HTR-8/SVneo (cell line): ENCODE results near the gene AP2B1.
"Not testable (repeated sequence)": the region's sequence is repeated elsewhere in the genome, so short reads cannot be mapped to it uniquely, and the experiment has no call there.

Source experiments
- DNase-seq: peaks from one replicate; pipeline ENCODE4 v3.0.0; 2011; ENCODE audit warnings: low spot score, mixed read lengths; ENCODE audit not compliant: insufficient read length
- FAIRE-seq: peaks from 2 replicates; lab custom pipeline; 2011; peaks lifted over from hg19 to GRCh38; lab: Jason Lieb, UNC

AP2B1 gene

DNA sequence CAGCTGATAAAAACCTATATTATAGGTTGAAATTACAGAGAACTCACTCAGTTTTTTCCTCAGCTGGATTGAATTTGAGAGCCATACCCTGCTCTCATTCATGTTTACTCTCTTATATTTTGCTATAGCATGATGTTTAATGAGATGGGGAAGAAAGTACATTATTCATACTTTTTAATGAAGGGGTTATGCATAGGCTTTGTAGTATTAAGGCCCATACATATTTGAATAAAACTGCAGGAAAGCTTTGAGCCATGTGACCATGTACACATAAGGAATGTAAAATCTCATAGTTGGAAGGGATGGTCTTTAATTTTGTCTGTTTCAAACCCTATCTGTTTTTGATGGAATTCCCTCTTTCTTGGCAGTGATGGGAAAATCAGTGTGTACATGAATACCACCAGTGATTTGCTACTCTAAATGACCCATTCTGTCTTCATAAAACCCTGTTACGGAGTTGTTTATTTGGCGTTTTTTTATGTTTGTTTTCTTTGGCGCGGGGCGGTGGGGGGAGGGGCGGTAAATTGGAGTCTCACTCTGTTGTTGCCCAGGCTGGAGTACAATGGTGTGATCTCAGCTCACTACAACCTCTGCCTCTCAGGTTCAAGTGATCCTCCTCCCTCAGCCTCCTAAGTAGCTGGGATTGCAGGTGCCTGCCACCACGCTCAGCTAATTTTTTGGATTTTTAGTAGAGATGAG is 105.5 kb downstream of the AP2B1 start:
- DNase-seq (no peak), FAIRE-seq (no peak)

DNA sequence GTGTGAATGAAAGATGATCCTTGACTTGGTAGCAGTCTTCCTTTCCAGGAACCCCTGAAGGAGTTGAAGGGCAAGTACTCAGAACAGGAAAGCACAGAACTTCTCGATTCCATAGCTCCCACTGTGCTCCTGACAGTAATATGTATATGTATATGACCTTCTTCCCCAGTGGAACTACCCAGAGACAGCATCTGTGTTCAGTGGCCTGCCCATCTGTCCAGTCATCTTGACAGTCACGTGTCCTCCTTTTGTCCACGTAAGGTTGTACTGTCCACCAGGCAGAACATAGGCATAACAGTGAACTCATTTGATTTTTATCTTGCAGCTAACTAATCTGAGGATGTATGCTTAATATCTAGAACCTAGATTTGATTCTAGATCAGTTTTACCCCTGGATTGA is 106.5 kb downstream of the AP2B1 start:
- FAIRE-seq, result no peak
- no peak for DNase-seq

DNA sequence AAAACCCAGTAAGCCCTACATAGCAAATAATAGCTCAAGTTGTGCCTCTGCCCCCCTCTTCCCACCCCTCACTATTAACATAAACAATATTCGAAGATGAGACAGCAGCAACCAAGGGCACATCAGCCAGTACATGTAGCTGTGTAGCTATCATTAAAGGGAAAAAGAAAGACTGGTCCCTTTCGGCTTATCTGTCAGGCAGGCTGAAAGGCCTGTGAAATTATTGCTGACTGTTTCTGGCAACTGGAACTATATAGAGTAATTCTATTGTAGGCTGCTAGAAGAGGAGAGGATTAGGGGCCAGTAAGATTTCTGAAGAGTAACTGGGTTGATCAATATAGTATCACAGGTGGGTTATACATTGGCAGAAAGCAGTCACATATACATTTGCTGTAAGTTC is 107.8 kb downstream of the AP2B1 start:
- no peak for FAIRE-seq

DNA sequence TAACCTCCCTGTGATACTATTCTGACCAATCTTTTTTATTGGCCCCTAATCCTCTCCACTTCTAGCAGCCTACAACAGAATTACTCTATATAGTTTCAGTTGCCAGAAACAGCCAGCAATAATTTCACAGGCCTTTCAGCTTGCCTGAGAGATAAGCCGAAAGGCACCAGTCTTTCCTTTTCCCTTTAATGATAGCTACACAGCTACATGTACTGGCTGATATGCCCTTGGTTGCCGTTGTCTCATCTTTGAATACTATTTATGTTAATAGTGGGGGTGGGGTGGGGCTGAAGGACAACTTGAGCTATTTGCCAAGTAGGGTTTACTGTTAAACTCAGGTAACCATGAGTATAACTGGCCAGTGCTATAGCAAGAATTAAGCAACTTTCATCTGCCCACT is 108.5 kb downstream of the AP2B1 start:
- DNase-seq (no peak), FAIRE-seq (no peak)

More for the DNA sequence above, 107.8 kb downstream of the AP2B1 start:
- DNase-seq, result no peak

DNA sequence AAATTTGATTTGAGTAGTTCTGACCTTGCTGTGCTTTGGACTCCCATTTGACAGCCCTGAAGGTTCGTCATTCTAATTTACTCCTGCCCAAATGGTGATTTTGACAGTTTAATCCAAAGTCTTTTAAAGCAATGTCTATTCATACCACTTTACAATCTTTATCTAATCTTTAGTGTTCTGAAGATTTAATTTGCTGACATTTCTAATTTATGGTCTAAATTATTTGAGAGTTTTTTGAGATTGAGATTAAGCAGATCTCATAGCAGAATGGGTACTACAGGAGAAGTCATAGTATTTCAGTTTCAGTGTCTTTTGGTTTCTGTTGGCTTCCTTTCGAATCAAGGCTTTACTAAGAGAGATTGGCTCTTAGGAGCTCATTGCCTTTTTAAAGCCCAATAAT is 111.7 kb downstream of the AP2B1 start:
- FAIRE-seq, result no peak

DNA sequence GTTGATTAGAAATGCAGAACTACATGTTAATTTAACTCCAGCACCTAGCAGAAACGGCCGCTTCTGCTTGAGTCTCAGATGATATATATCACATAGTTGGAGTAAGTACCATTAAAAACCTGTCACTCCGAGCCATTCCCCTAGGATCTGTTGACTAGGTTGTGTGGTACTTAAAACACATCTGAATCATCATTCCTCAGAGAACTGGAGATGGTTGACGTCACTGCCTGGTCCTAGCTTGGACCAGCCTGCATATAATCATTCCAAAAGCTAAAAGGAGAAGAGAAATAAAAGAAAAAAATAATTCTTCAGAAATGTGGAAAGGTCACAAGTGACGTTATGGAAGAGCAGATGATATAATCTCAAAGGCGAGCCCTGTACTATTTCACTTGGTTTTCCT is 113.0 kb downstream of the AP2B1 start:
- no peak for FAIRE-seq
- DNase-seq, result no peak

More for the DNA sequence above, 111.7 kb downstream of the AP2B1 start:
- no peak for DNase-seq

DNA sequence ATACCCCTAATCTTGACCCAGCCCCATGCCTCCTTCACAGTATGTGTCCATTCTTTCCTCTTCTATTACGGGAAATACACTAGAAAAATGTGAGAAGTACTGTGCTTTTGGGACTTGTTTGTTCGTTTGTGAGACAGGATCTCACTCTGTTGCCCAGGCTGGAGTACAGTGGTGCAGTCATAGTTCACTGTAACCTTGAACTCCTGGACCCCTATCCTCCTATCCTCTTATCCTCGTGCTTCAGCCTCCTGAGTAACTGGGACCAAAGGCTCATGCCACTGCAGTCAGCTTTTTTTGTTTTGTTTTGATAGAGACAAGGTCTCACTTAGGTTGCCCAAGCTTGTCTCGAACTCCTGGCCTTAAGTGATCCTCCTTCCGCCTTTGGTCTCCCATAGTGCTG is 114.4 kb downstream of the AP2B1 start:
- FAIRE-seq, result no peak
- no peak for DNase-seq

DNA sequence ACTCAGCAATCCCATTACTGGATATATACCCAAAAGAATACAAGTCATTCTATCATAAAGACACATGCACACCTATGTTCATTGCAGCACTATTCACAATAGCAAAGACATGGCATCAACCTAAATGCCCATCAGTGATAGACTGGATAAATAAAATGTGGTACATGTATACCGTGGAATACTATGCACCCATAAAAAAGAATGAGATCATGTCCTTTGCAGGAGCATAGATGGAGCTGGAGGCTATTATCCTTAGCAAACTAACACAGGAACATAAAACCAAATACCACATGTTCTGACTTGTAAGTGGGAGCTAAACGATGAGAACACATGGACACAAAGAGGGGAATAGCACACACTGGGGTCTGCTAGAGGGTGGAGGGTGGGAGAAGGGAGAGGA is 116.2 kb downstream of the AP2B1 start:
- not testable (repeated sequence) for FAIRE-seq, DNase-seq

DNA sequence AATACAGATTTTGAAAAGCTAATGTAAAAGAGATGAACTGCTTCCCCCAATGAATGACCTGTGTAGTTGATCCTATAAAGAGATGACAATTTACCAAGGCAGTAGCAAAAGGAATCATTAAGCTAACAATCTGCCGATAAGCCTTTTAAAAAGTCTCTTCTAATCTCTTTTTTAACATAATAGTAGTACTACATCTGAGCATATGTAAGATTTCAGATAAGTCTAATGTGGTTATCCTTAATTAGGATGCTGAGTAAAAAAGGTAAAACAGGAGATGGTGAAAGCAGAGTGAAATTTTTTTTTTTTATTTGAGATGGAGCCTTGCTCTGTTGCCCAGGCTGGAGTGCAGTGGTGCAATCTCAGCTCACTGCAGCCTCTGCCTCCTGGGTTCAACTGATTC is 118.1 kb downstream of the AP2B1 start:
- FAIRE-seq (no peak), DNase-seq (no peak)

DNA sequence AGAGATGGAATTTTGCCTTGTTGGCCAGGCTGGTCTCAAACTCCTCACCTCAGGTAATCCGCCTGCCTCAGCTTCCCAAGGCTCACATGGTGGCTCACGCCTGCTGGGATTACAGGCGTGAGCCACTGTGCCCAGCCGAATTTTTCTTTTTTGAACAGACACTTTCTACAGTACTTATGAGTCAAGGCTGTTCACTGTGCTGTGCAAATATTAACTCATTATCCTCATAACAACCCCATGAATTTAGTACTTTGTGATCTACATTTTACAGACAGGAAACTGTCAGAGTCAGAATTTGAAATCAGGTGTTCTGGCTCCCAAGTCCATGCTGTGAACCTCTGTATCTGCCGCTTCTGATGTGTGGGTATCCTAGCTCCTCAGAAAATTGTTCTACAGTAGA is 118.6 kb downstream of the AP2B1 start:
- DNase-seq, result no peak

DNA sequence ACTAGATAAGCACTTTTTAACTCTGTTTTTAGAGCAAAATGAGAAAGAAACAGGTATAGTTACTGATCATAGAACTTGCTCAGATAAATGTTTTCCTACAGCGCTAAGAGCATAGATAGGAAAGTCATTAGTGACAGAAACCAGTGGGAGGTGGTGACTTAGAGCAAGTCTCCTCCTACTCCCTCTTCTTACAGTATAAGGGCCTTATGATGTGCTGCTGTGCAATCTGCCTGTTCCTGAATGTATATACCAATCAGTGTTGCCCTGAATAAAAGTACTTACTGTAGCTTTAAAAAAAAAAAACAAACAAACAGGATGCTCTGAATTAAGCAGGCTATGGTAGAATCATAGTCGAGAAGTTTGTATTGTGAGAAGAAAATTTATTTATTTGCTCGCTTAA is 121.0 kb downstream of the AP2B1 start:
- no peak for DNase-seq
- FAIRE-seq, result no peak

More for the DNA sequence above, 118.6 kb downstream of the AP2B1 start:
- FAIRE-seq, result no peak

DNA sequence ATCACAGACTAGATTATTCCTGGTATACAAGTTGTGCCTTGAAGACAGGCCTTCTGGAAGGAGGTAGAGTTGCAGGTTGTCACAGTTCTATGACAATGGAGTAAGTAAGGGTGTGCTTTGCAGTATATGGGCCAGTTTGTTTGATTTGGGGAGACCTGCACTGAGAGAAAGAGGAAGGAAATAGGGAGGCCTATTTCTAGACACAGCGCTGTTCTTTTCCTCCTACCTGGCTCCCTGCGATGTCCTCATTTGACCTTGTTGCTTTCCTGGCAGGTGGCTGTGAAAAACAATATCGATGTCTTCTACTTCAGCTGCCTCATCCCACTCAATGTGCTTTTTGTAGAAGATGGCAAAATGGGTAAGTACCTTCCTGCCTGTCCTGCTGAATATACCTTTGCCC is 121.8 kb downstream of the AP2B1 start:
- DNase-seq, result no peak
- FAIRE-seq, result no peak

DNA sequence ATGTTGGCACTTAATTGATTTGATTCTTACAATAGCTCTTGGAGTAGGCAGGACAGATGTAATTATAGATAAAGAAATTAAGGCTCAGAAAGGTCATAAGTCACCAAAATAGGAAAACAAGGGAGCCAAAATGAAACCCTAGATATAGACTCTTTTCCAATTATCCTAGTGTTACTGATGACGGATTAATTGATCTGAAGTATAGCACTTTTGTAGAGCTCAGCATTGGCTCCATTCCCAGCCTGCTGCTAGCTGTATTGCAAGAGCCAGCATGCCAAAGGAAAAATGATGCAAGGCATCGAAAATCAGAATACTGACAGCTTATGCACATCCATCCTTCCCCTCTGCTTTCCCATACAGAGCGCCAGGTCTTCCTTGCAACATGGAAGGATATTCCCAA is 122.8 kb downstream of the AP2B1 start:
- DNase-seq (no peak), FAIRE-seq (no peak)

DNA sequence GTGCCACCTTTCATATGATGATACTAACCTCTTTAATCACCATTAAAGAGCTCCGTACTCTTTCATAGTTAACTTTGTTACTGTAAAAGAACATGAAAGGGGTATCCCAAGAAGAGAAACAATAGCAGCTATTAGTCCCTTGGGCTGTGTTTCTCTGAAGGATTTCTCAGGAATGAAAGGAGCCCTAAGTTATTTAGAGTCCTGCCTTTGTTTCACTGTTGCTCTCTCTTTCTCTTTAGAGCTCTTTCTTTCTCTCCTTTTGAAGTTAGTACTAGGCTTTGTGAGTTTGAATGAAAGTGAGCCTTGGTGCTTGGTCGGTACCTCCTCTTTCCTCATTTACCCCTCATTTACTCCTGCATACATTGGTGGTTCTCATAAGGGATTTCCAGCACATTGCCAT is 123.8 kb downstream of the AP2B1 start:
- no peak for FAIRE-seq
- DNase-seq, result no peak

DNA sequence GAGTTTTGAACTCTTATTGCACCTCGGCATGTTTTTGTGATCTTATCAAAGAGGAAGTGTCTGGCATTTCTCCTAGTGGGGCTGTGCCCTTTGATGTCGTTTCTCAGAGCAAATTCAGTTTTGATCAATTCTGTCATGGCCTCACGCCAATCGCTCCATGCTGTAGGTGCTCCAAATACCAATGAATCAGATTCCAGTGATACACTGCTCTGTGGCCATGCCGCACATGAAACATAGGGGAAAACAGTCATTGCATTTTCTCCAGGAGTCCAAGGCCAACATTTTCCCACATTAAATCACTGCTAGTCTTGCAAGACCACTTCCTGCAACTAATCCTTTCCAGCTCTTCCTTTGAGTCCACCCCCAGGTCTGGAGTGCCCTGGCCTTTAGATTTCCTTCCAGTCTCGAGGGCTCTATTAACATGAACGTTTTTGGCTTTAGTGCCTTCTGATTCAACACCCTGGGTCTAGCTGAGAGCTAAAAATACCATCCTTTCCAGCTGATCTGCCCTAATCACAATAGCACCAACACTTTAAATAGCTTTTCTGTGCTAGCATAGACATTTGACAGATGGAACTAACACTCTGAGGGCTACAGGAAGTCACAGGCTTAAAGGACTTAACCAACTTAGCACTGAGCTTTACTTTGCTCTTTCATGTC is 126.1 kb downstream of the AP2B1 start:
- no peak for FAIRE-seq
- peak; percentile 38 for DNase-seq

DNA sequence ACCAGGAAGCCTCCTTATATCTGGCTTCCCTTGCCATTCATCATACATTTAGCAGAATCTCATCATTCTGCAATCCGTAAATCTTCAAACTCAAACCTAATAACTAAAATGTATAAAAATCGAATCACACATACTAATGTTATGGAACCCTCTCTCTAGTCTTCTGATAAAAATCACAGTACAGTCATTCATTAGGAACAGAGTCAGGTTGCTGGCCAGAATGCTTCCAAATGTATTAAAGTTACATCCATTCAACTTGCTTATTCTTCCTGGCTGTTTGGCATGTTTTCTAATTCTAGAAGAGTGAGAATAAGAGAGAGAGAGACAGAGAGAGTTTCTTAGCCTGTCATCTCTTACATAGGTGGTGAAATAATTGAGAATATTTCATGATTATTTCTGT is 127.9 kb downstream of the AP2B1 start:
- DNase-seq (no peak), FAIRE-seq (no peak)

DNA sequence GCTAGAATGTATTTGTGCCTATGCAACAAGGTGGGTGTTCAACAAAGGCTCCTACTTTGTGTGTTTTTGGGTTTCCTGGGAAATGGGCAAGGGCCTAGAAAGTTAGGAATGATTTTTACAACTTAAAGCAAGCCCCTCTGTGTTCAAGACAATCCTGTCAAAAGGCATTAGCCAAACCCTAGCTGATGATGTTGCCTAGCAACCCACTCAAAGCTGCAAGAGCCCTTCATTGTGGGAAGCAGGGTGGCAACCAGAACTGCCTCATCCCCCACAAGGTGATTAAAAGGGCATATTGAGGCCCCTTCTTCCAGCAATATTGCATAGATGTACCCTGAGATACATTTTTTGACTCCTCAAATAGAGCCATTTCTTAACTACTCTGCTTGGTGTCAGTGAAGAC is 128.3 kb downstream of the AP2B1 start:
- FAIRE-seq (no peak), DNase-seq (no peak)

DNA sequence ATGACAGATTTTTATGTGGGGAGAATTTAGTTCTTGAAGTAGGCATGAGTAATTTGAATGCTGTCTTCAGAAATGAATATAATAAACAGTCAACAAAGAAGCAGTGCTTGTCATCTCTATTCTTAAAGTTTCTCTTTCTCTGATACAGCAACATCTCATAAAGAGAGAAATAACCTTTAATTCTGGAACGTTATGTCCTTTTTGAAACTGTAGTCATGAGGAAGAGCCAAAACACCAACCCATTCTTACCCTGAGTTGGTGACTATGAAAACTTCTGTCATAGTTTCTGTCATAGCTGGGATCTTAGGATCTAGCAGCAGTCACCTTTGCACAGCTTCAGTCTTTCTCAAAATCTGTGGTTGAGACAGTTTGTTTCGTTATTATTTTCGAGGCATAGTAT is 129.1 kb downstream of the AP2B1 start:
- FAIRE-seq, result no peak

DNA sequence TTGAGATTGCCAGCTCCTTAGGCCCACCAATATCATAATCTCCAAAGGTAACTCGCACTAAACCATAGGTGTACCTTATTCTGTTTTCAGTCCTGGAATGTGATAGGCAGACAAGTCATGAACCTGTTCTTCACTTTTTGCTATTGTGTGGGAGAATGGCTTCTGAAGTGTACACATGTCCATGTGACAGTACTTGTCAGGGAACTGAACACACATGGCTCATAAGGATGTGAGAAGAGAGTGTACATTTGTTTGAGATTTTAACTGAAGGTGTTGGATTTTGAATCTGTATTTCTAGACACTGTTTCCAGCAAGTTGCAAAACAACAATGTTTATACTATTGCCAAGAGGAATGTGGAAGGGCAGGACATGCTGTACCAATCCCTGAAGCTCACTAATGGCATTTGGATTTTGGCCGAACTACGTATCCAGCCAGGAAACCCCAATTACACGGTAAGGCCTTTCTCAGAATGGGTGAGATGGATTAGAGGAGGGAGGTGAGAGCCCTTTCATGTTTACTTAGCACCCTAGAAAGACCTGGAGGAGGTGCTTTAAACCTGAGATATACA is 129.9 kb downstream of the AP2B1 start:
- DNase-seq, result no peak
- FAIRE-seq, result no peak

More for the DNA sequence above, 129.1 kb downstream of the AP2B1 start:
- DNase-seq, result no peak

DNA sequence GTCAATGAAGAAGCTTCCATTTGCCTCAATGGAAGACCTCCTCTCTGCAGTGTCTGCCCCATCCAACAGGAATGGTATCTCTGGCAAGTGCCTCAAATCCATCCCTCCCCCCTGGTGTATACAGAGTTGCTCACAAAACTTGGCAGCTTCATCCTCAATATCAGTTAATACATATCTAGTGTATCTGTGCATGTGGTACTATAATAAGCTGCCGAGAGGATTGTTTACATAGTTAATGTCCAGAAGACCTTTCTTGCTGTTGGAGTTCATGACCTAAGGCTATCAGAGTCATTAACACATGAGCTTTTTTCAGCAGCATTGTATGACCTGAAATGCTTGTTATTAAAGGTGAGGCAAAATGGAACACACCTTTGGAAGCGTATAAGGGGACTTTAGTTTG is 130.4 kb downstream of the AP2B1 start:
- FAIRE-seq (no peak), DNase-seq (no peak)

DNA sequence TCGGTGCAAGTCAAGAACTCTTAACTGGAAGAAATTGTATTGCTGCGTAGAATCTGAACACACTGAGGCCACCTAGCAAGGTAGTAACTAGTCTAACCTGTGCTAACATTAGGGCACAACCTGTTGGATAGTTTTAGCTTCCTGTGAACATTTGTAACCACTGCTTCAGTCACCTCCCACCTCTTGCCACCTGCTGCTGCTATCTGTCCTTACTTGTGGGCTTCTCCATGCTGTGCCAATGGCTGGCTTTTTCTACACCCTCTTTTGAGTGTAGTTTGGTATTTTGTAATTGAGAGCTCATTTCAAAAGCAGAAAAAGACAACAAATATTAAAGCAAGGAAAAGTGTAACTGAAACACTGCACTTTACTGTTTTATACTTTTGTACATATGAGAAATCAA is 136.6 kb downstream of the AP2B1 start:
- DNase-seq (no peak), FAIRE-seq (no peak)

DNA sequence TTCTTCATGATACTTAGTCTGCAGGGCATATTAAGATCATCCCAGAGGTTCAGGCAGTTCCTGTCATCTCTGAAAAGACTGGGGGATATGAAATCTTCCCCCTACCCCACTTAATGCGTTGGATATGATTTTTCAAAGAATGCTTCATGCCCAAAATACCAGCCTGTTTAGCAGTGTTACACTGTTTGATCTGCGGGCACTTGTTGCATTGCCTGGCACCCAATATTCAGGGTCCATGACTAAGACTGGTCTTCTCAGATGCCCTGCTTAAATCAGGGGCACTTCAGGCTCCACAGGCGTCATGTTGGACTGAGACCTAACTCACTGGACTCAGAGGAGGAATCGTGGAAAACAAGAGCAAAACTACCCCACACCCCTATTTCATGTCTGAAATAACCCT is 137.9 kb downstream of the AP2B1 start:
- no peak for FAIRE-seq
- DNase-seq, result no peak
